DOHH2 (cell line): ENCODE measurements around the gene SLFNL1.

Experiments
- H3F3A ChIP-seq: fragments of 200-600 bp; sonication (generic), shearing (Covaris generic); 2 replicates; pipeline ENCODE4 v1.6.0; 2016; ENCODE audit warnings: antibody characterized with exemption, mild to moderate bottlenecking; ENCODE audit not compliant: control insufficient read depth, insufficient read depth
- H3K27ac ChIP-seq: fragments of 200-600 bp; sonication (generic); 2 replicates; pipeline ENCODE4 v1.5.1; 2014; ENCODE audit warnings: low read depth, mild to moderate bottlenecking, low read length, moderate library complexity
- H3K27me3 ChIP-seq: fragments of 200-600 bp; sonication (generic); 2 replicates; pipeline ENCODE4 v1.6.1; 2014; ENCODE audit warnings: mild to moderate bottlenecking, low read length, mixed read lengths; ENCODE audit not compliant: control insufficient read depth
- H3K36me3 ChIP-seq: fragments of 200-600 bp; sonication (generic); 2 replicates; pipeline ENCODE4 v1.6.1; 2014; ENCODE audit warnings: mild to moderate bottlenecking, low read length, moderate library complexity, mixed read lengths; ENCODE audit not compliant: control insufficient read depth
- H3K4me1 ChIP-seq: fragments of 200-600 bp; sonication (generic); 2 replicates; pipeline ENCODE4 v1.6.1; 2014; ENCODE audit warnings: mild to moderate bottlenecking, low read length, mixed read lengths; ENCODE audit not compliant: control insufficient read depth
- H3K4me2 ChIP-seq: fragments of 200-600 bp; sonication (generic); 2 replicates; pipeline ENCODE4 v1.6.0; 2014; ENCODE audit warnings: mild to moderate bottlenecking, low read length, moderate library complexity
- H3K4me3 ChIP-seq: fragments of 200-600 bp; sonication (generic); 2 replicates; pipeline ENCODE4 v1.5.1; 2014; ENCODE audit warnings: mild to moderate bottlenecking, low read length, mixed read lengths
- H3K79me2 ChIP-seq: fragments of 200-600 bp; sonication (generic); 2 replicates; pipeline ENCODE4 v1.6.1; 2014; ENCODE audit warnings: mild to moderate bottlenecking, low read length, mixed read lengths; ENCODE audit not compliant: control insufficient read depth
- H3K9me2 ChIP-seq: fragments of 200-600 bp; sonication (generic); replicated peaks from 2 replicates; pipeline ENCODE4 v1.6.1; 2014; ENCODE audit warnings: mild to moderate bottlenecking, low read length, mixed read lengths; ENCODE audit not compliant: control insufficient read depth
- H3K9me3 ChIP-seq: fragments of 200-600 bp; sonication (generic); 2 replicates; pipeline ENCODE4 v1.6.1; 2014; ENCODE audit warnings: antibody characterized with exemption, low read length, mixed read lengths; ENCODE audit not compliant: control insufficient read depth, insufficient read depth
- H4K20me1 ChIP-seq: fragments of 200-600 bp; sonication (generic); 2 replicates; pipeline ENCODE4 v1.6.0; 2014; ENCODE audit warnings: low read depth, mild to moderate bottlenecking, antibody characterized with exemption, low read length, moderate library complexity; ENCODE audit not compliant: control insufficient read depth, insufficient read depth
- CTCF ChIP-seq: fragments of 200-600 bp; sonication (generic); IDR thresholded peaks from one replicate; pipeline ENCODE4 v1.5.1; 2014; ENCODE audit warnings: antibody characterized with exemption, mild to moderate bottlenecking, low read depth, low read length; ENCODE audit not compliant: poor library complexity, severe bottlenecking
- EZH2phosphoT487 ChIP-seq: fragments of 200-600 bp; sonication (generic); IDR thresholded peaks from 2 replicates; pipeline ENCODE4 v1.6.1; 2017; ENCODE audit warnings: borderline replicate concordance, mild to moderate bottlenecking, antibody characterized with exemption, low read length, moderate library complexity, mixed read lengths

Gene SLFNL1

GRCh38 chr1:40985161-40985560 lies 36.4 kb downstream of the SLFNL1 start:
- H3K4me1 ChIP-seq: peaks cover 22% of the 10 kb centered on the region
- H3K9me3 ChIP-seq: no peaks in the 10 kb centered on the region
- H3K36me3 ChIP-seq: peaks cover 100% of the 10 kb centered on the region
- H3K79me2 ChIP-seq: peaks cover 95% of the 10 kb centered on the region
- no peak overlapping the region for H3K4me3 ChIP-seq
- peaks cover 40% of the 10 kb centered on the region; the same call in 1 of the 2 replicates for H4K20me1 ChIP-seq
- no peak overlapping the region for H3K4me2 ChIP-seq
- H3K27ac ChIP-seq: no peak overlapping the region
- H3K27me3 ChIP-seq: no peaks in the 10 kb centered on the region
- no peaks in the 10 kb centered on the region for H3F3A ChIP-seq
- TF ChIP-seq CTCF: no peak
- TF ChIP-seq EZH2phosphoT487: no peak
- H3K9me2 ChIP-seq: no peaks in the 10 kb centered on the region

GRCh38 chr1:40984531-40984930 lies 37.0 kb downstream of the SLFNL1 start:
- peaks cover 37% of the 10 kb centered on the region; the same call in 1 of the 2 replicates for H4K20me1 ChIP-seq
- H3K4me2 ChIP-seq: no peak overlapping the region
- no peak for TF ChIP-seq EZH2phosphoT487
- no peak for TF ChIP-seq CTCF
- H3K36me3 ChIP-seq: peaks cover 95% of the 10 kb centered on the region
- H3K4me3 ChIP-seq: no peak overlapping the region
- H3K79me2 ChIP-seq: peaks cover 93% of the 10 kb centered on the region
- H3K27me3 ChIP-seq: no peaks in the 10 kb centered on the region
- H3K9me3 ChIP-seq: no peaks in the 10 kb centered on the region
- H3K27ac ChIP-seq: no peak overlapping the region
- no peaks in the 10 kb centered on the region for H3K9me2 ChIP-seq
- peaks cover 22% of the 10 kb centered on the region for H3K4me1 ChIP-seq
- no peaks in the 10 kb centered on the region for H3F3A ChIP-seq

GRCh38 chr1:40984066-40984465 lies 37.5 kb downstream of the SLFNL1 start:
- no peaks in the 10 kb centered on the region for H3F3A ChIP-seq
- TF ChIP-seq CTCF: no peak
- no peak for TF ChIP-seq EZH2phosphoT487
- no peaks in the 10 kb centered on the region for H3K9me2 ChIP-seq
- H3K4me1 ChIP-seq: peaks cover 25% of the 10 kb centered on the region
- H3K27ac ChIP-seq: no peak overlapping the region
- H3K4me2 ChIP-seq: no peak overlapping the region
- H3K4me3 ChIP-seq: no peak overlapping the region
- peaks cover 37% of the 10 kb centered on the region; the same call in 1 of the 2 replicates for H4K20me1 ChIP-seq
- no peaks in the 10 kb centered on the region for H3K27me3 ChIP-seq
- H3K79me2 ChIP-seq: peaks cover 91% of the 10 kb centered on the region
- peaks cover 91% of the 10 kb centered on the region for H3K36me3 ChIP-seq
- H3K9me3 ChIP-seq: no peaks in the 10 kb centered on the region
